Brain microvascular endothelial cell (primary cell): ENCODE data around the gene ABCC11.

ENCODE experiments used
- DNase-seq: peaks from one replicate; pipeline ENCODE4 v3.0.0-alpha.2; 2020
- H3K27ac ChIP-seq: fragments of 250-450 bp; sonication (Bioruptor Pico); 2 replicates; pipeline ENCODE4 v1.5.1; 2020; ENCODE audit warnings: mild to moderate bottlenecking, moderate library complexity
- H3K27me3 ChIP-seq: fragments of 250-450 bp; sonication (Bioruptor Pico); replicated peaks from 2 replicates; pipeline ENCODE4 v1.5.1; 2020; ENCODE audit warnings: mild to moderate bottlenecking
- H3K36me3 ChIP-seq: fragments of 250-450 bp; sonication (Bioruptor Pico); replicated peaks from 2 replicates; pipeline ENCODE4 v1.5.1; 2020; ENCODE audit warnings: mild to moderate bottlenecking
- H3K4me3 ChIP-seq: 2 replicates; pipeline ENCODE4 v1.5.1; 2011; ENCODE audit warnings: low read depth, mild to moderate bottlenecking, control low read depth, low read length, moderate library complexity
- in situ Hi-C: cut with HindIII; loops from 2 replicates; pipeline ENCODE4 v1.10.0; 2017; ENCODE audit warnings: low sequenced_read_pairs, low pct_ligation_motif_present
- TF ChIP-seq, protein P1 (sequence below): IDR thresholded peaks from 2 replicates; pipeline ENCODE4 v1.5.1; 2011; ENCODE audit warnings: low read depth, mild to moderate bottlenecking, moderate library complexity, low read length, control low read depth, inconsistent platforms; ENCODE audit errors: missing control alignments

ABCC11 gene

DNA sequence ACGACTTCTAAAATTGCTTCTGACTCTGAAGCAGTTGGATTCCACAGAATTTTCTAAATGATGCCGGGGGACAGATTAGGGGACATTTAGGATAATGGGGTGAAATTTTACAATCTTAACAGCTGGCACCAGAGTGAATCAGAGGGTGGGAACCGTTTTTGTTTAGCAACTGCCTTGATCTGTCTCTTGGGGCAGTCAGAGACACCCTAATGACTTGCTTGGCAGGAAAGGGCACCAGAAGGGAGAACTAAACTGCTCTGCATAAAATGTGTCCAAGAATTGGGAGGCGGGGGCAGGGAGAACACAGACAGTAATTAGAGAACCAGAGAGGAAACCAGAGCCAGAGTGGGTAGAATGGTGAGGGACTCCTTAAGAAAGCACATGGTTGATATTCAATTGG lies 85.4 kb downstream of the ABCC11 start:
- in situ Hi-C loops, result no loop called here
- Histone ChIP-seq H3K27me3 (no peaks in the 10 kb centered on the region), H3K27ac (no peak overlapping the region), H3K4me3 (no peak overlapping the region), H3K36me3 (no peaks in the 10 kb centered on the region)
- DNase-seq, result no peak
- TF ChIP-seq, protein P1, sequence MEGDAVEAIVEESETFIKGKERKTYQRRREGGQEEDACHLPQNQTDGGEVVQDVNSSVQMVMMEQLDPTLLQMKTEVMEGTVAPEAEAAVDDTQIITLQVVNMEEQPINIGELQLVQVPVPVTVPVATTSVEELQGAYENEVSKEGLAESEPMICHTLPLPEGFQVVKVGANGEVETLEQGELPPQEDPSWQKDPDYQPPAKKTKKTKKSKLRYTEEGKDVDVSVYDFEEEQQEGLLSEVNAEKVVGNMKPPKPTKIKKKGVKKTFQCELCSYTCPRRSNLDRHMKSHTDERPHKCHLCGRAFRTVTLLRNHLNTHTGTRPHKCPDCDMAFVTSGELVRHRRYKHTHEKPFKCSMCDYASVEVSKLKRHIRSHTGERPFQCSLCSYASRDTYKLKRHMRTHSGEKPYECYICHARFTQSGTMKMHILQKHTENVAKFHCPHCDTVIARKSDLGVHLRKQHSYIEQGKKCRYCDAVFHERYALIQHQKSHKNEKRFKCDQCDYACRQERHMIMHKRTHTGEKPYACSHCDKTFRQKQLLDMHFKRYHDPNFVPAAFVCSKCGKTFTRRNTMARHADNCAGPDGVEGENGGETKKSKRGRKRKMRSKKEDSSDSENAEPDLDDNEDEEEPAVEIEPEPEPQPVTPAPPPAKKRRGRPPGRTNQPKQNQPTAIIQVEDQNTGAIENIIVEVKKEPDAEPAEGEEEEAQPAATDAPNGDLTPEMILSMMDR, result no peak

DNA sequence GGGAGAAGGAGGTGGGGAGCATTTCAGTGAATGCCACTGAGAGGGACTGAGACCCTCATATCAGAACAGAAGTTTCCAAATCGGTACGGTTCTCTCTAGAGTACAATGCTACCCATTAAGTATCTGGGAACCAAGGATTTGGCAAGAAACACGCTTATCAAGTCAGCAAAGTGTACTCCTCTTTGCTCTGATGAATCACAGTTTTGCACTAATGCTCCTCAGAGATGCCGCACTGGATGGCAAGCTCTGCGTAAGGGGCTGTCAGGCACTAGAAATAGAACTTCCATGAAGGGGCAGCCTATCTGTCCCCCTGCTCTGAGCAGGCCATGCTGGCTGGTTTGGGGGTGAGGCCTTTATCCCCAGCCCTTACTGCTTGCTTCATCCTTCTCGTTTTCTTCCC lies 86.8 kb downstream of the ABCC11 start:
- Histone ChIP-seq H3K27ac (no peak overlapping the region), H3K4me3 (no peak overlapping the region), H3K36me3 (no peaks in the 10 kb centered on the region), H3K27me3 (no peaks in the 10 kb centered on the region)
- DNase-seq, result no peak
- TF ChIP-seq, protein P1, result no peak
- in situ Hi-C loops, result no loop called here

DNA sequence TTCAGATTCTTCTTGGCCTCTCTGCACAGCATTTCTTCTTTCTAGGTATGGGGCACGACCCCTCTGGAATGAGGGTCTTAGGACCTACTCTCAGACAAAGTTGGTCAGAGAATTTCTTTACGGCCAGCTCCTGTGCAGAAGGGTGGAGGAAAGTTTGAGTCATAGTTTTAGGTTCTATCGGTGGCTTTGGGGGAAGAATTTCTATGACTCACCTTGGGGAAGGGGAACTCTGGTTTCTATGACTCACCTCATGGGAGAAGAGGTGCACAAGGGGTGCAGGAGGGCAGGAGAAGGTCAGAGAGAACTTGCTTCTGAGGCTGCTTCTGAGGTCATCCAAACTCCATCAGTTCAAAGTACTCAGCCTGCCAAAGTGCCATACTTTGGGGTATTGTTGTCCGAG lies 89.0 kb downstream of the ABCC11 start:
- DNase-seq, result peak; percentile 55
- TF ChIP-seq, protein P1, result no peak
- H3K36me3 ChIP-seq, result no peaks in the 10 kb centered on the region
- in situ Hi-C loops, result no loop called here
- no peak overlapping the region for H3K27ac ChIP-seq
- no peak overlapping the region for H3K4me3 ChIP-seq
- no peaks in the 10 kb centered on the region for H3K27me3 ChIP-seq

DNA sequence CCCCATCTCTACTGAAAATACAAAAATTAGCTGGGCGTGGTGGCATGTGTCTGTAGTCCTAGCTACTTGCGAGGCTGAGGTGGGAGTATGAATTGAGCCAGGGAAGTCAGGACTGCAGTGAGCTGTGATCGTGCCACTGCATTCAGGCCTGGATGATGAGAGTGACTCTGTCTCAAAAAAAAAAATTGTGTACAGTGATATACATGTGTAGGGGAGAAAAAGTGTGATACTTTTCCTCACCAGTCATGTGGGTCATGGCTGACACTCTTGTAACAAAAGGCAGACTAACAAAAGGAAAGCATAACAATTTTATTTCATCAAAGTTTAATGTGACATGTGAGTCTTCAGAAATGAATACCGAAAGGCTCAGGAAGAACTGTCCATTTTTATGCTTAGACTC lies 89.5 kb downstream of the ABCC11 start:
- DNase-seq, result no peak
- in situ Hi-C loops, result no loop called here

DNA sequence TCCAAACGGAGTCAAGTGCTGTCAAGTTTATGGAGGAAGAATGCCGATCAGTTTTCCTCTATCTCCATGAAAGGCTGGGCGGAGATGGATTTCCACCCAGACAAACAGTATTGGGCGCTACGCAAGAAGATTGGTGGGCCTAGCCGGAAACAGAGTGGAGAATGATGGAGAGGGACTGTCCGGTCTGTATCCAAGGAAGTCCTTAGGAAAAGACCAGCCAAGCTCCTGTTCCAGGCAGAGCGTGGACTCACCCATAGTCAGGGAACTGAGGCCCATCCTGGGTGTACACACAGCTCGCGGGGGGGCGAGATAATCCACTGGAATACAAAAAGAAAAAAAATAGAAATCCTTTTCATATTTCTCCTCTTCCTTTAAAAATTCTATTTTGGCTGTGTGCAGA lies 90.0 kb downstream of the ABCC11 start:
- TF ChIP-seq, protein P1, result no peak
- no peaks in the 10 kb centered on the region for H3K27me3 ChIP-seq
- H3K4me3 ChIP-seq, result no peak overlapping the region
- DNase-seq, result no peak
- in situ Hi-C loops, result no loop called here
- H3K27ac ChIP-seq, result no peak overlapping the region
- no peaks in the 10 kb centered on the region for H3K36me3 ChIP-seq

More for the DNA sequence above, 89.5 kb downstream of the ABCC11 start:
- Histone ChIP-seq H3K36me3 (no peaks in the 10 kb centered on the region), H3K27me3 (no peaks in the 10 kb centered on the region), H3K27ac (no peak overlapping the region), H3K4me3 (no peak overlapping the region)
- TF ChIP-seq, protein P1, result no peak

DNA sequence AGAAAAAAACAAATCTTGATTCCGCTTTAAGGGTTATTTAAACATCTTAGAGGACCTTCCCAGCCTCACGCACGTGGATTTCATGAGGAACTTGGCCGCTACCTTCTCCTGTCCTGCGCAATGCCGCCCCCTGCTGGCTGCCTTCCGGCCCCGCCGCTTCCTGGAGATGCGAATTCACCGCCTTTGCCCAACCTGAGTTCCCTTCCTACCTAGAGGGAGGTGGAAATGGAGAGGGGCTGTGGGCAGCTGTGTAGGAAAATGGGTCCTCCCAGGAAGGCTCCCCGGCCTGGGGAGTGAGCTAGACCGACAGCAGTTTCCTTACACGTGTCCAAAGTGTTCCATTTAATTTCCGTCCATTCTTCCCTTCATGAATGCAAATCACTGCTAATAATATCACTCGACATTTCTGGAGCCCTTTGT lies 90.5 kb downstream of the ABCC11 start:
- peak; percentile 75 for DNase-seq
- Histone ChIP-seq H3K4me3 (peak overlapping the region; percentile 17), H3K27ac (no peak overlapping the region), H3K36me3 (no peaks in the 10 kb centered on the region), H3K27me3 (no peaks in the 10 kb centered on the region)
- TF ChIP-seq, protein P1, result peak; percentile 97
- in situ Hi-C loops, result no loop called here
